Endothelial cell of coronary artery (primary cell): ENCODE data around the gene SLC9A9. TPM values are rescaled to one million over a fixed set of nuclear protein-coding genes. Genes with fewer than 3 reads are reported as not detected.

Experiments used
- total RNA-seq: library from RNA; depleted of rRNA; stranded (reverse); fragments of >200 nt; gene quantifications from 2 replicates; pipeline ENCODE4 v1.2.3, GENCODE V29; 2014

Gene SLC9A9
- 0.56 and 1.8 TPM in 2 replicates for total RNA-seq

GRCh38 chr3:143847787-143848631, at the start of gene SLC9A9:
Gene SLC9A9, minus strand, starts transcription at chr3:143848468. Its CDS starts 146 bp downstream, at chr3:143848322.

Other genes starting within 250 kb of the SLC9A9 start
- 86.6 and 109 TPM in 2 replicates for gene DIPK2A, start 123.4 kb upstream of the SLC9A9 start, total RNA-seq